CD4-positive, alpha-beta T cell treated with Interferon gamma for 1 hour (primary cell): Measurements from ENCODE around the gene MRPL52.
"Not testable (repeated sequence)": the region's sequence is repeated elsewhere in the genome, so short reads cannot be mapped to it uniquely, and the experiment has no call there.

ENCODE experiments used
- DNase-seq: peaks from one replicate; pipeline ENCODE4 v3.0.0-alpha.2; 2020

Gene MRPL52

GRCh38 chr14:22854963-22855724, 25.5 kb downstream of the MRPL52 start:
- DNase-seq = no peak

- no peak for DNase-seq
Observed at GRCh38 chr14:22856428-22856827, 26.7 kb downstream of the MRPL52 start.

GRCh38 chr14:22860377-22860776, 30.7 kb downstream of the MRPL52 start:
- DNase-seq = not testable (repeated sequence)

- no peak for DNase-seq
Observed at GRCh38 chr14:22861651-22862050, 32.0 kb downstream of the MRPL52 start.

DNA sequence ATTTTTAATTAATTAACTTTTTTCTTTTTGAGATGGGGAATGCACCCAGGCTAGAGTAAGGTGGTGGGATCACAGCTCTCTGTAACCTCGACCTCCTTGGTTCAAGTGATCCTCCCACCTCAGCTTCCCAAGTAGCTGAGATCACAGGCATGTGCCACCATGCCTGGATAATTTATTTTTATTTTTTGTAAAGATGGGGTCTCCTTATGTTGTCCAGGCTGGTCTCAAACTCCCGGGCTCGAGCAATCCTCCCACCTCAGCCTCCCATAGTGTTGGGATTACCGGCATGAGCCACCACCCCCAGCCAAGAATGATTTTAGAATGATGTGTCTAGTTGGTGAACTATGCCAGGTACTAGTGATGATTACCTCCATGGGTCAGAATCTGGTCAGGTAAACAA, 35.3 kb downstream of the MRPL52 start:
- no peak for DNase-seq

GRCh38 chr14:22865424-22866405, 36.0 kb downstream of the MRPL52 start:
- DNase-seq = no peak

- DNase-seq = no peak
Observed at GRCh38 chr14:22866874-22867273, 37.2 kb downstream of the MRPL52 start.

DNA sequence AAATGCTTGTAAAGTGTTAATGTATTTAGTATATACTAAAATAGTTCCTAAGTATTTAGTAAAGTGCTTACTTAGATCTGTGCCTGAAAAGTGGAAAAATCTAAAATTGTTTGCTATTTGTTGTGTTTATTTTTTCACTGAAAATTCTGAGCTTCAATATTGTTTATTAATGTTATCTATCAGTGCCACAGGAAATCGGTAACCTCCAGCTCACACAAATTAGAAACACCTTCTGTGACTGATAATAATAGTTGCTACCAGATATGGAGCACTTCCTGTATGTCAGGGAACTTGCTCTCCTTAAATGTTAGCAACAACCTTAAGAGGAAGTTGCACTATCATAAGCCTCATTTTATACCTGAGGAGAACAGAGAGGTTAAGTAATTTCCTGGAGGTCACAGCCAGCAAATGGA, 41.1 kb downstream of the MRPL52 start:
- no peak for DNase-seq

DNA sequence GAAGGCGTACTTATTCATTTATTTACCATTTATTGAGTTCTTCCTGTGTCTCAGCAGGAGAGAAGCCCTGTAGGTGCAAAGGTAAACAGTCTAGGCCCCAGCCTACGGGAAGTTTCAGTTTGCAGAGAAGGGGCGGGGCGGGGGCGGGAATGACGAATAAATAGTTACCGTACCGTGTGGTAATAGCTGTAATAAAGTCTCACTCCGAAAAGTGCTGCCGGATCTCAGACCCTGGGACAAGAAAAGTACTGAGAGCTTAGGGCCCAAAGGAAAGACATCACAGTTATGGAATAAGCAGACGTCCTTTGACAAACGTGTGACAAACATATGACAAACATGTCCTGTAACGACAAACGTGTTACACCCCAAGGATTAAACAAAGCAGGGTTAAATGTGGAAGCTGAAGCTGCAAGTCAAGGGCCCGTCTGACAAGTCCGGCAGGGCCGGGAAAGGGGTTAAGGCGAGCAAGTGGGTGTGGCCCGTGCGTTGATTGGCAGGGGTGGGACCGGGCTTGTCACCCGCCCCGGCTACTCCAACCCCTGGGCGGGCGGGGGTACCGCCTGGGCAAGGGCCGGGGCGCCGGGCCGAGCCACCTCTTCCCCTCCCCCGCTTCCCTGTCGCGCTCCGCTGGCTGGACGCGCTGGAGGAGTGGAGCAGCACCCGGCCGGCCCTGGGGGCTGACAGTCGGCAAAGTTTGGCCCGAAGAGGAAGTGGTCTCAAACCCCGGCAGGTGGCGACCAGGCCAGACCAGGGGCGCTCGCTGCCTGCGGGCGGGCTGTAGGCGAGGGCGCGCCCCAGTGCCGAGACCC, 41.7 kb downstream of the MRPL52 start, which contains the start of gene LRP10:
Gene LRP10, plus strand, starts transcription at position 517 of the 809 bp plus-strand sequence. CDS start 564 bp downstream, outside the sequence.
- DNase-seq = peak; percentile 83

- DNase-seq = peak; percentile 62
Observed at GRCh38 chr14:22872033-22872832, 42.5 kb downstream of the MRPL52 start.

DNA sequence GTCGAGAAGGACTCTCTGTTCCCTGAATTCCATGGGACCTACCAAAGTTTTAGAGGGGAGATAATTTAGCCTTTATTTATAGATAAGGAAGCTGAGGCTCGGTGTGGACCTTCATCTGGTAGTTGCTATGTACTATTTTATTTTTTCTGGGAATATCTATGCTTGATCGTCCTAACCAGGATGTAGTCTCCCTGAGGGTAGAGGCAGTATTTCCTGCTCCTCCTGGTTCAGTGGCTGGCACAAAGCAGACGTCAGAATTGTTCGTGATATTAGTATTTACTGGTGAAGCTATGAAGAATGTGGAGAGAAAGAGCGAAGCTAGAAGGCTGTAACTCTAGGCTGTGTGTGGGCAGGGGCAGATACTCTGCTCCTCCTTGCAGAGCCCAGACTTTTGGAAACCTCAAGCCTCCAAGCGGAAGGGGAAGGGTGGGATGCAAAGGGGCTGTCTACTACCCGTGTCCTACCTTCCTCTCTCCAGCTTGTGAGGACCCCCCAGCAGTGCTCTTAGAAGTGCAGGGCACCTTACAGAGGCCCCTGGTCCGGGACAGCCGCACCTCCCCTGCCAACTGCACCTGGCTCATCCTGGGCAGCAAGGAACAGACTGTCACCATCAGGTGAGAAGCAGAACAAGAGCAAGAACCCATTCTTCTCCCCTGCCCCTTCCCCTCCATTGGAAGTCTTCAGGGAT, 43.3 kb downstream of the MRPL52 start:
- DNase-seq = no peak

- no peak for DNase-seq
Observed at GRCh38 chr14:22875003-22875747, 45.5 kb downstream of the MRPL52 start.

DNA sequence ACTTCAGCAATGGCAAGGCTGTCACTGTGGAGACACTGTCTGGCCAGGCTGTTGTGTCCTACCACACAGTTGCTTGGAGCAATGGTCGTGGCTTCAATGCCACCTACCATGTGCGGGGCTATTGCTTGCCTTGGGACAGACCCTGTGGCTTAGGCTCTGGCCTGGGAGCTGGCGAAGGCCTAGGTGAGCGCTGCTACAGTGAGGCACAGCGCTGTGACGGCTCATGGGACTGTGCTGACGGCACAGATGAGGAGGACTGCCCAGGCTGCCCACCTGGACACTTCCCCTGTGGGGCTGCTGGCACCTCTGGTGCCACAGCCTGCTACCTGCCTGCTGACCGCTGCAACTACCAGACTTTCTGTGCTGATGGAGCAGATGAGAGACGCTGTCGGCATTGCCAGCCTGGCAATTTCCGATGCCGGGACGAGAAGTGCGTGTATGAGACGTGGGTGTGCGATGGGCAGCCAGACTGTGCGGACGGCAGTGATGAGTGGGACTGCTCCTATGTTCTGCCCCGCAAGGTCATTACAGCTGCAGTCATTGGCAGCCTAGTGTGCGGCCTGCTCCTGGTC, 46.1 kb downstream of the MRPL52 start:
- no peak for DNase-seq

GRCh38 chr14:22877000-22877501, 47.4 kb downstream of the MRPL52 start:
- no peak for DNase-seq

- no peak for DNase-seq
Observed at GRCh38 chr14:22878271-22879246, 48.9 kb downstream of the MRPL52 start.

DNA sequence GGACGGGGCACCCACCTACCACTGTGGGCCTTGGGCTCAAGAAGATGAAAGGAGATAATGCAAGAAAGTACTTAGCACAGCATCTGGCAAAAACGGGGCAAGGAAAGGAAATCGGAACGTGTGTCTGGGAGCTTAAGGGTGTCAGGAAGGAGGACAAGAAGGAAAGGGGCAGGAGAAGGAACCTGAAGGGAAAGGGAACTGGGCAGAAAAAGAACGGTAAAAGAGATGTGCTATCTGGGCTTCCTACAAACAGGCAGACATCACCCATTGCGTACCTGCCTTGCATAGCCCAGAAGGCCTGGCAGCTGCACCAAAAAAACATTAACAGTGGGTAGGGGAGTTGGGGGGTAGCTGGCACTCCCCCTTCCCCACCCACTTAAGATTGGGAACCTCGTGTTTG, 52.4 kb downstream of the MRPL52 start:
- no peak for DNase-seq

DNA sequence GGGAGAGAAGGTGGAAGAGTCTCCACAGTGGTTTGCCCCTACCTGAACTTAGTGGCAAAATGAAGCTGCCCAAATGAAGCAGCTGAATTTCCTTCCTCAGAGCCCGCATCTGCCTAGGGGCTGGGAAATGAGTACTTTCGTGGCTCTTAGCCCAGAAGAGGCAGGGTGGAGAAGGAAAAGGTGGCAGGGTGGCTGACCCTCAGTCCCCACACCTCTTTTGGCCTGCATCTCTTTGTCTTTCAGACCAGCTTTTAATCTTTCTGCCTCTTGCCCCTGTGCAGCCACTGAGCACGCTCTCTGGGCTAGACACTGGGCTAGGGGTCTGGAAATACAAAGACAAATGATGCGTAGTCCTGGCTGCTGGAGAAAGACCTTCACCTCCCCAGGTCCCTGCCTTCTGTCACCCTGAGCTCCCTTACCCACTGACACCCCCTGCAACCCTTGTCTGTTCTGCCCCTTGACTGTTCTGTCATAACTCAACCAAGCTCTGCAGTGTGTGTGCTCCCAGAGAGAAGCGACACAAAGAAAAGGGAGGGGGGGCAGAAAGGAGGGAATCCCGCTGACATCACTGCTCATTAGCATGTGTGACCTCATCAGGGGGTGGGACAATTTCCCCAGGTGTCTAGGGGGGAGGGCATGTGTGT, 53.0 kb downstream of the MRPL52 start:
- DNase-seq = peak; percentile 60
